Stimulated activated naive CD8-positive, alpha-beta T cell treated with anti-CD3 and anti-CD28 coated beads, Interleukin-15, Interleukin-2, amounts not matched to agents 100 U/mL and 50 U/mL, for 24 hours (primary cell): ENCODE data around the gene LST1.

Source experiments
- ATAC-seq: fragments of 150-1000 bp; cut with Tn5 transposase; one replicate; pipeline ENCODE4 v1.10.0; 2021
- DNase-seq: peaks from one replicate; pipeline ENCODE4 v3.0.0; 2021

The LST1 gene

DNA sequence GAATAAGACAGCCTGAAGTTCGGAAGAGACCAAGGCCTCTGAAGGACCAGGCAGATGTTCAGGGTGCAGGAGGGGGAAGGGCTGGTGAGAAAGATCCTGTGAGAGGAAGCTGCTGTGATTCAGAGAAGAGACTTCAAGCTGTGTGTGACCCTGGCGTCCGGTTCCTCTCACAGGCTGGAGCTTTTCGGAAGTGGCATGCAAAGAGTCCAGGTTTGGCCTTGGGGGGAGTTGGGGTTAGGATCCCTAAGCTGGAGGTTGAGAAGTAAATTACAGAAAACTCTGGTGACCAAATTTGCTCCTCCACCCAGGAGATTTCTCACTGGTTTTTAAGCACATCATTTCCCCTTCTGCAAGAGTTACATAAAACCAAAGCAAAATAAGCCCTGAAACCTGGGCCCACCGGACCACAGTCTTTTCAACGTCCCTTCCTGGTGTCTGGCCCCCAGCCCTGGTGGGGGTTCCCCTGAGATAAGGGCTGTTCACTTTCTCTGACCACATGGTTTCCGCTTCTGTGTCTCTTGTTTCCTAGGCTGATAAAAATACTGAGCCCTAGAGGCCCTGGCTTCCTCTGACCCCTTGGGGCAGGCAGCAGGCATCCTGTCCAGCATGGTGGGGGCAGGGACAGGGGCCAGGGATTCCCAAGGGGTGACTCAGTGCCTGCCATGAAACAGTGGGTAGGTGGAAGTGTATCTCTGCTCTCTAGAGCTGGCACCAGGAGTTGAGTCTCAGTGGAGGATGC, 25.9 kb upstream of the LST1 start:
- DNase-seq, result peak; percentile 69
- peak; percentile 50 for ATAC-seq

DNA sequence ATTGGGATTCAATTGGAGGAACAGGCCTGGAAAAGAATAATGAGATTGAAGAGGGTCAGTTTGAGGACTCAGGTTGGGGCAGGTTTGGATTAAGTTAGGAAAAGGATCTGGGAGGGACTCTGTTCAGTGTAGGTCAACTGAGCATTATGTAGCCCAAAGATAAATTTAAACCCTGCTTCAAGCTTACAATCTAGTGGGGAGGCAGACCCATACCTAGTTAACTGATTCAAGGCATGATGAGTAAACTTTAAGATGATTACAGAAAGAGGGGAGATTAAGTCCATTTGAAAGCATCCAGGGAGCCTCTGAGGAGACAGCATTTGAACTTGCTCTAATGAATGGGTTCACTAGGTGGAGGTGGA, 25.4 kb upstream of the LST1 start:
- ATAC-seq, result no peak

DNA sequence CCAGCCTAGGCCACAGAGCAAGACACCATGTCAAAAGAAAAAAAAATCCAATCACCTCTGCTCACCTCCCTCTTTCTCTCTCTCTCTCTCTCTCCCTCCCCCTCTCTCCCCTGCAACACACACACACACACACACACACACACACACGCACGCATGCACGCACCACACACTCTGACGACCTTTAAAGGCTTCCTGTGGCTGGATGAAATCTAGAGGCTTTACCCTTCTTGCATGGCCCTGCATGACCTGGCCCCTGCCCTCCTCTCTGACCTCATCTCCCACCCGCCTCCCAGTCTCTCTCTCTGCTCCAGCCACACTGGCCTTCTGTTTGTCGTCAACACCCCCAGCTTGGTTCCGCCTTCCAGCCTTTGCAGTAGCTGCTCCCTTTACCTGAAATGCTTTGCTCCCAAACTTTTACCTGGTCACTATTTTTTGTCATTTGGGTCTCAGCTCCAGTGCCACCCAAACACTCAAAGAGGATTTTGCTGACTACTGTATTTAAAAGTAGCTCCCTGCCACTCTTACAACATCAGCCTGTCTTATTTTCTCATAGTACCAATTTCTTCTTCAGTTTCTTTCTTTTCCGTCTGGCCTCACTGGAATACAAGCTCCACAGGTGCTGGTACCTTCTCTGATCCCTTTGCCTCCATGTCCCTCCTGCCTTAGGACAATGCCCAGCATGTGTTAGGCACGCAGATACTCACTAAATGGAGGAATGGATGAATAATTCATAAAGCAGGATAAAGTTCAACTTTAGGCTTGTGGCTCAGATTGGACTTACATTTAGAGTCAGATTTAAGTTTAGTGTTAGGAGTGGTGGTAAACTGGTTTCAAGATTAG, 18.3 kb upstream of the LST1 start:
- DNase-seq (no peak), ATAC-seq (peak; percentile 5)

More for the DNA sequence above, 25.4 kb upstream of the LST1 start:
- no peak for DNase-seq

DNA sequence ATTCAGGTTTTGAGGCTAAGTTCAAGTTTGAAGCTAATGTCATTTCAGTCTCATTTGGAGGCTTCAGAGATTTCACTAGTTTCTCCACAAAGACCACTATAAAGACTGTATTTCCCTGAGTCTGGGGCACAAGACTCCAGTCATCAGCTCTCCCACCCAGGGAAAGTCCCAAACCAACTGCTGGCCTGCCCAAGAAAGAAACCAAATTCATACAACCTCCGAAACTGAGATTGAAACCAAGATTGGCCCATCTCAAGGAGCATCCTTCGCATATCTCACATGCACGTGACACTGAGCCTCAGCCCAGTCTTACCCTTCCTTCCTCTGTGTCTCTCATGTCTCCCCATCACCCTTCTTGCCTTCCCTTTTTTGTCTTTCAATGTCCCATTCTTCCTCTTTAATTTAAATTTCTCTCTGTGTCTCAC, 17.5 kb upstream of the LST1 start:
- ATAC-seq (peak; percentile 72), DNase-seq (peak; percentile 71)

GRCh38 chr6:31569861-31570536, 16.1 kb upstream of the LST1 start:
- ATAC-seq, result no peak

DNA sequence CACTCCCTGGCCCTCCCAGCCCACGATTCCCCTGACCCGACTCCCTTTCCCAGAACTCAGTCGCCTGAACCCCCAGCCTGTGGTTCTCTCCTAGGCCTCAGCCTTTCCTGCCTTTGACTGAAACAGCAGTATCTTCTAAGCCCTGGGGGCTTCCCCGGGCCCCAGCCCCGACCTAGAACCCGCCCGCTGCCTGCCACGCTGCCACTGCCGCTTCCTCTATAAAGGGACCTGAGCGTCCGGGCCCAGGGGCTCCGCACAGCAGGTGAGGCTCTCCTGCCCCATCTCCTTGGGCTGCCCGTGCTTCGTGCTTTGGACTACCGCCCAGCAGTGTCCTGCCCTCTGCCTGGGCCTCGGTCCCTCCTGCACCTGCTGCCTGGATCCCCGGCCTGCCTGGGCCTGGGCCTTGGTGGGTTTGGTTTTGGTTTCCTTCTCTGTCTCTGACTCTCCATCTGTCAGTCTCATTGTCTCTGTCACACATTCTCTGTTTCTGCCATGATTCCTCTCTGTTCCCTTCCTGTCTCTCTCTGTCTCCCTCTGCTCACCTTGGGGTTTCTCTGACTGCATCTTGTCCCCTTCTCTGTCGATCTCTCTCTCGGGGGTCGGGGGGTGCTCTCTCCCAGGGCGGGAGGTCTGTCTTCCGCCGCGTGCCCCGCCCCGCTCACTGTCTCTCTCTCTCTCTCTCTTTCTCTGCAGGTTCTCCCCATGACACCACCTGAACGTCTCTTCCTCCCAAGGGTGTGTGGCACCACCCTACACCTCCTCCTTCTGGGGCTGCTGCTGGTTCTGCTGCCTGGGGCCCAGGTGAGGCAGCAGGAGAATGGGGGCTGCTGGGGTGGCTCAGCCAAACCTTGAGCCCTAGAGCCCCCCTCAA, 13.8 kb upstream of the LST1 start, which contains the start of gene LTA:
LTA (plus strand) TSS at position 249 of the 871 bp plus-strand sequence; CDS start at position 703, 454 bp downstream.
- DNase-seq (peak; percentile 85), ATAC-seq (peak; percentile 56)

More at GRCh38 chr6:31569861-31570536, 16.1 kb upstream of the LST1 start:
- no peak for DNase-seq

- DNase-seq, result no peak
Observed at GRCh38 chr6:31573239-31574105, 12.6 kb upstream of the LST1 start.

GRCh38 chr6:31574106-31575061, 11.7 kb upstream of the LST1 start:
- DNase-seq (peak; percentile 64), ATAC-seq (peak; percentile 3)

More at GRCh38 chr6:31573239-31574105, 12.6 kb upstream of the LST1 start:
- ATAC-seq, result no peak

- ATAC-seq (peak; percentile 11), DNase-seq (peak; percentile 85)
Observed at GRCh38 chr6:31575335-31575901, 10.7 kb upstream of the LST1 start, which contains the start of gene TNF. TNF (plus strand) TSS chr6:31575565; CDS start chr6:31575742, 177 bp downstream.

- ATAC-seq (no peak), DNase-seq (no peak)
Observed at GRCh38 chr6:31575952-31576685, 10.0 kb upstream of the LST1 start.

DNA sequence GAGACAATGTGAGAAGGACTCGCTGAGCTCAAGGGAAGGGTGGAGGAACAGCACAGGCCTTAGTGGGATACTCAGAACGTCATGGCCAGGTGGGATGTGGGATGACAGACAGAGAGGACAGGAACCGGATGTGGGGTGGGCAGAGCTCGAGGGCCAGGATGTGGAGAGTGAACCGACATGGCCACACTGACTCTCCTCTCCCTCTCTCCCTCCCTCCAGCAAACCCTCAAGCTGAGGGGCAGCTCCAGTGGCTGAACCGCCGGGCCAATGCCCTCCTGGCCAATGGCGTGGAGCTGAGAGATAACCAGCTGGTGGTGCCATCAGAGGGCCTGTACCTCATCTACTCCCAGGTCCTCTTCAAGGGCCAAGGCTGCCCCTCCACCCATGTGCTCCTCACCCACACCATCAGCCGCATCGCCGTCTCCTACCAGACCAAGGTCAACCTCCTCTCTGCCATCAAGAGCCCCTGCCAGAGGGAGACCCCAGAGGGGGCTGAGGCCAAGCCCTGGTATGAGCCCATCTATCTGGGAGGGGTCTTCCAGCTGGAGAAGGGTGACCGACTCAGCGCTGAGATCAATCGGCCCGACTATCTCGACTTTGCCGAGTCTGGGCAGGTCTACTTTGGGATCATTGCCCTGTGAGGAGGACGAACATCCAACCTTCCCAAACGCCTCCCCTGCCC, 9.0 kb upstream of the LST1 start:
- ATAC-seq (no peak), DNase-seq (peak; percentile 60)

- no peak for ATAC-seq
- DNase-seq, result no peak
Observed at GRCh38 chr6:31577579-31577966, 8.5 kb upstream of the LST1 start.

DNA sequence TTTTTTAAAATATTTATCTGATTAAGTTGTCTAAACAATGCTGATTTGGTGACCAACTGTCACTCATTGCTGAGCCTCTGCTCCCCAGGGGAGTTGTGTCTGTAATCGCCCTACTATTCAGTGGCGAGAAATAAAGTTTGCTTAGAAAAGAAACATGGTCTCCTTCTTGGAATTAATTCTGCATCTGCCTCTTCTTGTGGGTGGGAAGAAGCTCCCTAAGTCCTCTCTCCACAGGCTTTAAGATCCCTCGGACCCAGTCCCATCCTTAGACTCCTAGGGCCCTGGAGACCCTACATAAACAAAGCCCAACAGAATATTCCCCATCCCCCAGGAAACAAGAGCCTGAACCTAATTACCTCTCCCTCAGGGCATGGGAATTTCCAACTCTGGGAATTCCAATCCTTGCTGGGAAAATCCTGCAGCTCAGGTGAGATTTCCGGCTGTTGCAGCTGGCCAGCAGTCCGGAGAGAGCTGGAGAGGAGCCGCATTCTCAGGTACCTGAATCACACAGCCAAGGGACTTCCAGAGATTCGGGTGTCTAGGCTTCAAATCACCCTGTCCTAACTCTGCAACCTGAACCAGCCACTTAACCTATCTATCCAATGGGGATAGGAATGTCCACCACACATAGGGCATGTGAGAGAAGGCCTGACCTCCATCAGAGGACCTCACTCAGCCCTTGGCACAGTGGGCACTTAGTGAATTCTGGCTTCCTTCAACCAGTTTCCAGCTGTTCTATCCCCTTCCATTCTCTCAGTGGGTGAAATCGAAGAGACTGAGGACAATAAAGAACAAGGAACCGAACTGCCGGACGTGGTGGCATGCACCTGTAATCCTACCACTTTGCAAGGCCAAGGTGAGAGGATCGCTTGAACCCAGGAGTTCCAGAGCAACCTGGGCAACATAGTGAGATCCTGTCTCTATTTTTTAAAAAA, 7.6 kb upstream of the LST1 start:
- DNase-seq (no peak), ATAC-seq (no peak)

DNA sequence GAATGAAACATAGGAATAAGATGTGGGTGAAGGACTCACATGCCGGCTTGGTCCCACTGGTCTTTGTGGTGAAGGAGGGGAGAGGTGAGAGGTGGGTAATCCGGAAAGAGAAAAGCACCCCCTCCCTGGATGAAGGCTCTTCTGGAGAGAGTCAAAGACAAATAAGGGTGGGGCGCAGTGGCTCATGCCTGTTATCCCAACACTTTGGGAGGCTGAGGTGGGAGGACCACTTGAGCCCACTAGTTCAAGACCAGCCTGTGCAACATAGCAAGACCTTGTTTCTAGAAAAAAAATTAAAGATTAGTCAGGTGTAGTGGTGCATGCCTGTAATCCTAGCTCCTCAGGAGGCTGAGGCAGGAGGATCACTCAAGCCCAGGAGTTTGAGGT, 7.0 kb upstream of the LST1 start:
- ATAC-seq, result no peak
- no peak for DNase-seq

DNA sequence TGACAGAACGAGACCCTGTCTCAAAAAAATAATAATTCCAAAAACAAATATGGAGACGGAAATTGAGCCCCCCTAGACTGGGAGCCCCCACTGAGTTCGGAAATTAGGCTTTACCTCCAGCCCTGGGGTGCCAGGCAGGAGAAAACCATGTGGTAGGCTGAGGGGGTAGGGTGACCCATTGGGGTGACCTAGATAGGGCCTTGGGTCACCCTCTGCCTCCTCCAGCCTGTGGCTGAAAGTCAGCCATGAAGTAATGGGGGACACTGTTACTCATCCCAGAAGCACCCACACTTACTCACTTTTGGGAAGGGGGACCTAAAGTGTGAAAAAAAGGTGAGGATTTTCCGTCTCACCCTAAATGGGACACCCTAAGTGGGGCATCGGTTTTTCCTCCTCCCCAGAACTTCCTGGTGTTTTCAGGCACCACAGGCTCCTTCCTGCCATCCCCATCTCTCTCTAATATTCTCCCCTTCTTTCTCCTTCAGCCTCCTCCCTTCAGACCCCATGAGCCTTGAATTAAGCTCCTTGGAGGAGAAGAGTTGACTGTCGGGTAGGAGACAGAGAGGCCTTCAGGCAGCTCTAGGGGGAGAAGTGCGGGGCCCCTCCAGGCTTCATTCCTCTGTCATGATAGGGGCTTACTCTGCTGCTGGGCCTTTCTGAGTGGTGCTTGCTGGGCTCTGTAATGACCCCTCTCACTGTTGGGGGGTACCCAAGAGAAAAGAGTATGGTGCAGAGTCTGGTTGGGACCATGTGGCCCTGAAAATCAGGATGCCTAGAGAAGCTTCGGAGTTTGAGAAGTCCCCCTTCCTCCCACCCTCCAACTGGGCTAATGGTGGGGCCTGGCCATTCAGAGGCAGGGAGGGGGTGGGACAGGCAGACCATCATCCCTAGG, 6.3 kb upstream of the LST1 start:
- DNase-seq (peak; percentile 51), ATAC-seq (peak; percentile 17)

DNA sequence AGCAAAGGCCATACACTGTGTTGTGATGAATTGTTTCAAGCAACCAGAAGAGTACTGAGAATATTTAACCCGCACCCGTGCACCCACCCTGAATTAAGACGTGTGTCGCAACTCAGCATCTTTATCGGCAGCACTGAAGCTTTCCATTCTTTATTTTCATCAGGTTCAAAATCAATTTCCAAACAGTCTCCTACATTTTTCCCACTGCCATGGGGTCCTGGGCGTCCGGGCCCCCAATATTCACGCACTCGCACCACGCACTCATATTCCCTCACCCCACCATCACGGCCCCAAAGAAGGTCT, 5.7 kb upstream of the LST1 start:
- peak; percentile 1 for ATAC-seq
- DNase-seq, result peak; percentile 35
